ACHN (cell line): Measurements from ENCODE around the gene PRR5.

Experiments
- DNase-seq: peaks from one replicate; pipeline ENCODE4 v3.0.0-alpha.2; 2015
- in situ Hi-C: cut with HindIII; loops from 2 replicates; pipeline ENCODE4 v1.10.0; 2017; ENCODE audit warnings: low sequenced_read_pairs, low pct_ligation_motif_present, low pct_unique_long_range_greater_than_20kb

The PRR5 gene

DNA sequence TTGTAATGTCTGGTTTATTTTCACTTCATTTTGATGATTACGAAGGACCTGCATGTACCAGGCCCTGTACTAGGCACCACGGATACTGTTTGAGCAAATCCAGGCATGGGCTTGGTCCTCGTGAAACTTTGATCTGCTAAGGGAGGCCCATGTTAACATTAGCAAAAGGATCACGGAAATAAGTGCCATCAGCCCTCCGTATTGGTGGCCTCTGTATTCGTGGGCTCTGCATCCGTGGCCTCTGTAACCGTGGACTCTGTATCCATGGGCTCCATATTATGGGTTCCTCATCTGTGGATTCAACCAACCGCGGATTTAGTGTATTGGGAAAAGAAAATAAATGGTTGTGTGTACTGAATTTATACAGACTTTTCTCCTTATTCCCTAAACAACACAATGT is 59.0 kb downstream of the PRR5 start:
- no peak for DNase-seq
- in situ Hi-C loops: no loop called here

DNA sequence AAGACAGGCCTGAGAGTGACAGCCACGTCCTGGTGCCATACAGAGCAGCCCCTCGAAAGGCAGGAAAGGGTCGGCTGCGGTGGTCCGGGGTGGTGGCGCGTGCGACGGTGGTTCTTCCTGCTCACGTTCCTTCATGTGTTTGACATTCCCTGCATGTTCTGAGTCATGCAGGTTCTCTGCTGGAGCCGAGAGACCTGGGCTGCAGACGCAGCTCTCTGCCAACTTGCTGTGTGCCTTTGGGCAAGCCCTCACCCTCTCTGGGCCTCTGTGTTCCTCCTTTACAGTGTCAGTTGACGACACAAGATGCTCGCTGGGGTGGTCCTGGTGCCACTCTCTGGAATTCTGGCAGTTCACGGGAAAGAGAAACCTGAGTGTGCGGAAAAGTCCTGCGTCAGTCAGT is 62.4 kb downstream of the PRR5 start:
- no peak for DNase-seq
- in situ Hi-C loops: no loop called here

DNA sequence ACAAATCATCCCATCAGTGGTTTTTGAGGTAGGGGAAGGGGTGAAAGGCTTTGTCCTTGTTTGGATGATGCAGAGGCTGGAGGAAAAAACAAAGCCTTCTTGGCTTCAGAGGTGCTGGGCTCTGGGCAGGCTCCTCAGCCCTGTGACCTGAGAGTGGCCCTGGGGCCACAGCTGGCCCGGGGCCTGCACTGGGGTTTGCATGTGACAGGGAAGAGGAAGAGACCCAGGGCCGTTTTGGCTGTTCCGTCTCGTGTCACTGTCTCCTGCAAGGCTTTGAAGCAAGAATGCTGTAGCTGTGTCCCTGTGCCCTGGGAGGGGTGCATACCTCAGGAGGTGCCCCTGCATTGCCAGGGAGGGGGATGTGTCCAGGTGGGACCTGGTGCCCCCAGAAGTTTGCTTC is 63.0 kb downstream of the PRR5 start:
- no peak for DNase-seq
- in situ Hi-C loops: no loop called here

DNA sequence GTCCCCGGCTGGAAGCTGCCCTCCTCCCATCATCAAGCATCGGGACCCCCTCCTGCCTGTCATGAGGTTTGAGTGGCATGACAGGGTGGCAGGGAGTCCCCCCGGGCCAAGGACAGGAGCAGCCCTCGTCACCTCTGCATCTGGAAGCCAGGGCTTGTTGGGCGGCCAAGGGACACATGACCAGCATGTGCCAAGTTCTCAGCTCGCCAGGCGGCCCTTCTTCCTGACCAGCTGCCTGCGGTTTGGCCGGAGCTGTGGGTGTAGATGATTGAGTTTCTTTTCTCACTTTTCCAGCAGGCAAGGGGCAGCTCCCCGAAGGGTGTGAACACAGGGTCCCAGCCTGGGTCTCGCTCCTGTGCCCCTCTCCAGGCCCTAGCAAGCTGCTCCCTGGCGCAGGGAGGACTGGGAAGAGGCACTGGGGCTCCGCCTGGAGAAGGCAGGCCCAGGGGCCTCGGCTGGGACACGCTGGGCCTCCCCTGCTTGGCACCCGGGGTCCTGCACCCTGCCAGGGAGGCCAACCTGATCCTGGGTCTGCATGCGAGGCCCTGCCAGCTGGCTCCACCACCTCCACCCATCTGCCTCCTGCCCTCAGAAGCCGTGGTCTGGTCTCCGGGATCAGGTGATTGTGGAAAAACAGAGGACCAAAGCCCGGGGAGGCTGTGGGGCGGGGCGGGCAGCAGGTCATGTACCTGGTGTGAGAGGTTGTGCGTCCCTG is 63.7 kb downstream of the PRR5 start:
- in situ Hi-C loops: no loop called here
- DNase-seq: no peak

DNA sequence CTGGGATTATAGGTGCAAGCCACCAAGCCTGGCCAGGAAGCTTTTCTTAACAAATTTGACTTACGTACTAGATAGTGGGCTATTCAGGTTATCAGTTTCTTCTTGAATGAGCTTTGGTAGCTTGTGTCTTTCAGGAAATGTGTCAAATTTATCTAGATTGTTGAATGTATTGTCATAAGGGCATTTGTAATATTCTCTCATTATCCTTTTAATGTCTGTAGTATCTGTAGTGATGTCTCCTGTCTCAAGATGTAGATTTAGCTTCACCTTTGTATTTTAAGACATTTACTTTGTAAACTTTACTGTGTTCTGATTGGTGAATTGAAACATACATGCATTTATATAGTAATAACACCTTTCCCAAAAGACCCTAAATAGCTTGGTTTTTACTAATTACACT is 71.1 kb downstream of the PRR5 start:
- in situ Hi-C loops: no loop called here
- peak; percentile 11 for DNase-seq

DNA sequence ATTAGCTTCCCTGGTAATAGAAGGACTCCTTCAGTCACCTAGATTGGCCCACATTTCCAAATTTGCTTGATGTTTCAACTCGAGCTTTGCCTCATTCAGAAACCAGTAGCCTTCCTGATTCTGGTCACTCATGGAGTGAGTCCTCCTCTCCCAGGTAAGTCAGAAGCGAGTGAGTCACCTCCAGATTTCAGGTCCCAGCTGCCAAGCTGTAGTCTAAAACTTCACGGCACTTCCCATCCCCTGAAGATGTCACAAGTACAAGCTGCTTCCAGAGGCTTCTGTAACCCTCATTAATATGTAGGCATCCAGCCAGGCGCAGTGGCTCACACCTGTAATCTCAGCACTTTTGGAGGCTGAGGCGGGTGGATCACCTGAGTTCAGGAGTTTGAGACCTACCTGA is 73.9 kb downstream of the PRR5 start:
- in situ Hi-C loops: no loop called here
- DNase-seq: no peak

GRCh38 chr22:44776605-44777363 is 74.8 kb downstream of the PRR5 start:
- in situ Hi-C loops: no loop called here
- no peak for DNase-seq

DNA sequence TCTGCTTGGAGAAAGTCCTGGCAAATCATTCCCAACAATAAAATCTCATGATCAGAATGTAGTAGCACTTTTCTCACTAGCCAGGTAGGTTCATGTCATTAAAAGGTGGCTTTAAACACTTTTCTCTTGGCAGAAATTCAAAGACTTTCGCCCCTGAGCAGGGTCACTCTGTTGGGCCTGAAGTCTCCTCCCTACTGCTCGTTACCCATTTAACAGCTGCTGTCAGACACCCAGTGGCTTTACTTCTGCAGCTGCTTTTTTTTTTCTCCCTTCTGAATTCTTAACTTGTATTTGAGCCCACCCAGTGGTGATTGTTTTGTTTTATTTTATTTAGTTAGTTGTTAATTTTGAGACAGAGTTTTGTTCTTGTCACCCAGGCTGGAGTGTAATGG is 75.4 kb downstream of the PRR5 start:
- DNase-seq: no peak
- in situ Hi-C loops: no loop called here

- DNase-seq: no peak
- in situ Hi-C loops: no loop called here
These were observed 79.0 kb downstream of the PRR5 start for GRCh38 chr22:44780876-44781449.

GRCh38 chr22:44782363-44782963 is 80.5 kb downstream of the PRR5 start:
- DNase-seq: no peak
- in situ Hi-C loops: no loop called here

GRCh38 chr22:44783091-44783490 is 81.1 kb downstream of the PRR5 start:
- no peak for DNase-seq
- in situ Hi-C loops: no loop called here

DNA sequence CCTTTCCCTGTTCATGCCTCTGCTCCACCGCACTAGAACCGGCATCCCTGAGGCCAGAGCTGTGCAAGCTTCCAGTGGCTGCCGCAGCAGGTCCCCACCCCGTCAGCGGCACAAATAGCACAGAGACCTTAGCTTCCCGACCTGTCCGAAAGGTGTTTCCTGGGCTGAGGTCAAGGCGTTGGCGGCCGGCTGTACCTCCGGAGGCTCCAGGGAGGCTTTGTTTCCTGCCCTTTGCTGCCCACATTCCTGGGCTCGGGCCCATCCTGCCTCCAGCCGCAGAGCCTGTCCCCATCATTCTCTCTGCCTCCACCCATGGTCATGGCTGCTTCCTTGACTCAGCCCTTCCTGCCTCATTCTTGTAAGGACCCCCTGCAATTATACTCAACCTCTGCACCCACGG is 81.6 kb downstream of the PRR5 start:
- in situ Hi-C loops: no loop called here
- no peak for DNase-seq

DNA sequence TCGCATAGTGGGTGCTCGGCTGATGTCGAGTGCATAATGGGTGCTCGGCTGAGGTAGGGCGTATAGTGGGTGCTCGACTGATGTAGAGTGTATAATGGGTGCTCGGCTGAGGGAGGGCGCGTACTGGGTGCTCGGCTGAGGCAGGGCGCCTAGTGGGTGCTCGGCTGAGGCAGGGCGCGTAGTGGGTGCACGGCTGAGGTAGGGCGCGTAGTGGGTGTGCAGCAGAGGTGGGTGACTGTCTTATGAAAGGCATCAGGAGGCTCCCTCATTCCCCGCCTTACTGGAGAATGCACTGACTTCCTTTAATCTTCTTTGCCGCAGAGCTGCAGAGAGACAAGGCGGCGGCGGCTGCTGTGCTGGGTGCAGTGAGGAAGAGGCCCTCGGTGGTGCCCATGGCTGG is 84.1 kb downstream of the PRR5 start:
- no peak for DNase-seq
- in situ Hi-C loops: no loop called here

DNA sequence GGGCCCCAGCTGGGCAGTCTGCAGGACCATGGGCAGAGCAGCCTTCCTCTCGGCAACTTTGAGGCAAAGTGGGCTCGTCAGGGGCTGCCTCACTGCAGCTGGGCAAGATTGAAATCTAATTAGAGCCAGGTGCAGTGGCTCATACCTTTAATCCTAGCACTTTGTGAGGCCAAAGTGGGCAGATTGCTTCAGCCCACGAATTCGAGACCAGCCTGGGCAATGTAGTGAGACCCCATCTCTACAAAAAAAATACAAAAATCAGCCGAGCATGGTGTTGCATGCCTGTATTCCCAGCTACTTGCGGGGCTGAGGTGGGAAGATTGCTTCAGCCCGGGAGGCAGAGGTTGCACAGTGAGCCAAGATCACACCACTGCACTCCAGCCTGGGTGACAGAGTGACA is 84.6 kb downstream of the PRR5 start:
- in situ Hi-C loops: no loop called here
- DNase-seq: no peak
